GM21526 (cell line): ENCODE measurements around the gene HADH.
"Not testable (repeated sequence)": the region's sequence is repeated elsewhere in the genome, so short reads cannot be mapped to it uniquely, and the experiment has no call there.

Experiments used
- ATAC-seq: cut with Tn5 transposase; IDR thresholded peaks from one replicate; pipeline ENCODE4 v1.9.1; 2021; ENCODE audit warnings: moderate library complexity; ENCODE audit not compliant: unreplicated experiment, low FRiP score

HADH gene

DNA sequence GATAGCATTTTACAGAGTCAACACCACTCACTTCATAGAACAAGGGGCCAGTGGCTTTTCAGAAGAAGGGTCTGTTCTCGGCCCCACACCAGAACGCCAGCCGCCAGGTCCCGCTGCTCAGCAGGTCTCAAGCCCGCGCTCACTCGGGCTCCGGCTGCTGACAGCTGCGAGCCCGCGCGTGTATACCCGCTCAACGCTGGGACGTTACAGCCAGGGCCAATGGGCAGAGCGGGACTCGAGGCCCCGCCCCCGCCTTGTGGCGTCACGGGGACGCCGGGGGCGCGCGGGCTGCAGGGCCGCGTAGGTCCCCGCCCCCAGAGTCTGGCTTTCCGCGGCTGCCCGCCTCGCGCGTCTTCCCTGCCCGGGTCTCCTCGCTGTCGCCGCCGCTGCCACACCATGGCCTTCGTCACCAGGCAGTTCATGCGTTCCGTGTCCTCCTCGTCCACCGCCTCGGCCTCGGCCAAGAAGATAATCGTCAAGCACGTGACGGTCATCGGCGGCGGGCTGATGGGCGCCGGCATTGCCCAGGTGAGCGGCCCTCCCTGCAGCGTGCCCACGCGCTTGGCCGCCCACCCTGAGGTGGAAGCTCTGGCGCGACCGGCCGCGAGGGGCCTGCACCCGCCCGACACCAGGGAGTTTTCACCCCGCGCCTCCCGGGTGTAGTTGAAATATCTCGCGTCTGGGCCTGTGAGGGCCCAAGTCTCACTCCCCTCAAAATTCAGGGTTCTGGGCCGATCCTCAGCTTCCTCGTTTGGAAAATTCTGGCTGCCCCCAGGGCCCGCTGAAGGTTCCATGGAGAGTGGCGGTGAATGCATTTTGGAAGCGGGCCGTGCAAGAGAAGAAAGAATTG lies at the start of gene HADH:
HADH (plus strand) TSS at position 353 of the 850 bp plus-strand sequence; CDS start at position 397, 44 bp downstream.
- ATAC-seq, result peak; percentile 95

DNA sequence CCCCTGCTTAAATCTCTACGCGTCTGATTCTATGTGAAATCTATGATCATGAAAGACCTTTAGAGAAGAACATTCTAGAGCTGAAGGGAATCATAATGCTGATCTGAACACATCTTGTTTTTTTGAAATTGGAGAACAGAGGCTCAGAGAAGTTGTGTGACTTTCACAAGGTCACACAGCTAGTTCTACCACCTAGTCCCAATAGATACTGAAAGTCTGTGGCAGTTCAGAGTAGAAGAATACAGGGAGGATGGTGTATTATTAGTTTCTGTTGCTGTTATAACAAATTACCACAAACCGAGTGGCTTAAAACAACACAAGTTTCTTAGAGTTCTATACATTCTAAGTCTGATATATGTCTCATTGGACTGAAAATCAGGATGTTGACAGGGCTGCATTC lies 43.9 kb upstream of the HADH start:
- no peak for ATAC-seq

DNA sequence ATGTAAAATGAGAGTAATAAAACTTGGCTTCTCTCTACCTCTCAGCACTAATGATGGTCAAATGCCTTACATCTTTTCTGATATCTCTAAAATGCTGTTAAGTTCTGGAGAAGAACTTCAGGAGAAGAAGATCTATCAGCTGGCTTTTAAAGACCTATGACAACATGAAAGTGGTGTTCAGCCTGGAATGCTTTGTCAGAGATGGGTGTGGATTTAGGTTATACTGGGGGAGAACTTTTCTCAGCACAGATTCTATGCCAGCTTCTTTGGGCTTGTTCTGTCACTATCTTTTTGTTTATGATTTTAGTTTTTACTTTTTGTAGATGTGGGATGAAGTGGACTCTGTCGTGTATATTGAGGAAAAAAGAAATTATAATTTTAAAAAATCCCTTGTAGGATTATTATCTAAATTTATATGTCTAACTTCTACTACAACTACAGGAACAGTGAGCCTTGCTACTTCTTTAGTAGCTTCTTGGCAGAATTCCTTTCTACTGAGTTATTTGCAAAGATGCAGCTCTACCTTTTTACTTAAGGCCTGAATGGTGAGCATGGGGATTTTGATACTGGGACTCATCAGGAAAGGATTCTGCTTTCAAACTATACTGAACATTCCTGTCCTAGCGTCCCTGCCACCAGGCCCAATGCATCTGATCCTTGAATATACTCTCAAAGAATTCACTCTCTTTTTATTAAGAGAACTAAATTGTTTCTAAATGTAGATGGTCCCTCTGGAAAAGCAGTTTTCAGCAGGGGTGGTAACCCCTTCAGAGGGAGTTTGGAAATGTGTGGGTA lies 38.7 kb upstream of the HADH start:
- ATAC-seq, result no peak

DNA sequence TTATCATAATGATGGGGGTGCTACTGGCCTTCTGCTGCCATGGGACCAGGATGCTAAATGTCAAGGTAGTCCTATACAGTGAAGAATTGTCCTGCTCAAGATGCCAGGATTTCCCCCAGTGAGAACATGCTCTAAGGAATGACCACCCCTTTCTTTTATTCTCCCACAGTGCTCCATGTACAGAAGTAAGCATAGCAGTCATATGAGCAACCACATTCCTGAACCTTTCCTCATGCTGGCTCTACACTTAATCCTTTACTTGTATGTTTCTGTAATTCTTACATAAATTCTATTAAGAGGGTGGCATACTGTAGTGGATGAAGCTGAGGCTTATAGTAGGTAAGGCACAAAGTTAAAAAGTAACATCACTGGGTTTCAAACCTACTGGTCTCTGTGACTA lies 38.1 kb upstream of the HADH start:
- no peak for ATAC-seq

DNA sequence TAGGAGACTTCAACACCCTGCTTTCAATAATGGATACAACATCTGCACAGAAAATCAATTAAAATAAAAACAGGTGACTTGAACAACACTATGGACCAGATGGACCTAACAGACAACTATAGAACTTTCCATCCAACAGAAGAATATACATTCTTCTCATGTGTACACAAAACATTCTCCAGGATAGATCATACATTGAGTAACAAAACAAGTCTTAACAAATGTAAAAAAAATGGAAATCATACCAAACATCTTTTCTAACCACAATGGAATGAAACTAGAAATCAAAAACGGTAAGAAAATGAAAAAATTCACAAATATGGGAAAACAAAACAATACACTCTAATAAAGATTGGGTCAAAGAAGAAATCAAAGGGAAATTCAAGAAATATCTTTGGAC lies 33.7 kb upstream of the HADH start:
- no peak for ATAC-seq

DNA sequence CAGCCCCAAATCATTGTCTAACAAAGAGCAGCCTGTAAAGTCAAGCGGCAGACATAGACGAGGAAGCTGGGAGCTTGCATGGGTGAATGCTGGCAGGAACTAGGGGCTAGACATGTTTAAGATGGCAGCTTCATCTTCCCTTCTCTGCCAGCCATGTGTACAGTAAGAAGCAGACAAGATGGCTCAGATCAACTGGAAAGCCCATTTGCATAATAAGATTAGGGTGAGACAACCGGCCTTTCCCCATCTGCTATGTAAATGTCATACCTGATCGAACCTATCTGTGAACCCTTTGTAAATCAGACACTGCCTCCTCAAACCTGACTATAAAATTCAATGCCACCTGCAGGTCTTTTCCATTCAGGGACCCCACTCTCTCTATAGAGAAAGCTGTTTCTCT lies 22.8 kb upstream of the HADH start:
- no peak for ATAC-seq

DNA sequence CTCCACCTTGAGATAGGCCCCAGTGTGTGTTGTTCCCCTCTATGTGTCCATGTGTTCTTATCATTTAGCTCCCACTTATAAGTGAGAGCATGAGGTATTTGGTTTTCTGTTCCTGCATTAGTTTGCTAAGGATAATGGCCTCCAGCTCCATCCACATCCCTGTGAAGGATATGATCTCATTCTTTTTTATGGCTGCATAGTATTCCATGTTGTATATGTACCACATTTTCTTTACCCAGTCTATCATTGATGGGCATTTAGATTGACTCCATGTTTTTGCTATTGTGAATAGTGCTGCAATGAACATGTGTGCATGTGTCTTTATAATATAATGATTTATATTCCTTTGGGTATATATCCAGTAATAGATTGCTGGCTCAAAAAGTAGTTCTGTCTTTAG lies 22.2 kb upstream of the HADH start:
- ATAC-seq, result not testable (repeated sequence)

DNA sequence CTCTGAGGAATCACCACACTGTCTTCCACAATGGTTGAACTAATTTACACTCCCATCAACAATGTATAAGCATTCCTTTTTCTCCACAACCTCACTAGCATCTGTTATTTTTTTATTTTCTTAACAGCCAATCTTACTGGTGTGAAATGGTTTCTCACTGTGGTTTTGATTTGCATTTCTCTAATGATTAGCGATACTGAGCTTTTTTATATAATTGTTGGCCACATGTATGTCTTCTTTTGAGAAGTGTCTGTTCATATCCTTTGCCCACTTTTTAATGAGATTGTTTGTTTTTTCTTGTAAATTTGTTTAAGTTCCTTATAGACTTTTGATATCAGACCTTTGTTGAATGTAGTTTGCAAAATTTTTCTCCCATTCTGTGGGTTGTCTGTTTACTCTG lies 21.8 kb upstream of the HADH start:
- not testable (repeated sequence) for ATAC-seq

DNA sequence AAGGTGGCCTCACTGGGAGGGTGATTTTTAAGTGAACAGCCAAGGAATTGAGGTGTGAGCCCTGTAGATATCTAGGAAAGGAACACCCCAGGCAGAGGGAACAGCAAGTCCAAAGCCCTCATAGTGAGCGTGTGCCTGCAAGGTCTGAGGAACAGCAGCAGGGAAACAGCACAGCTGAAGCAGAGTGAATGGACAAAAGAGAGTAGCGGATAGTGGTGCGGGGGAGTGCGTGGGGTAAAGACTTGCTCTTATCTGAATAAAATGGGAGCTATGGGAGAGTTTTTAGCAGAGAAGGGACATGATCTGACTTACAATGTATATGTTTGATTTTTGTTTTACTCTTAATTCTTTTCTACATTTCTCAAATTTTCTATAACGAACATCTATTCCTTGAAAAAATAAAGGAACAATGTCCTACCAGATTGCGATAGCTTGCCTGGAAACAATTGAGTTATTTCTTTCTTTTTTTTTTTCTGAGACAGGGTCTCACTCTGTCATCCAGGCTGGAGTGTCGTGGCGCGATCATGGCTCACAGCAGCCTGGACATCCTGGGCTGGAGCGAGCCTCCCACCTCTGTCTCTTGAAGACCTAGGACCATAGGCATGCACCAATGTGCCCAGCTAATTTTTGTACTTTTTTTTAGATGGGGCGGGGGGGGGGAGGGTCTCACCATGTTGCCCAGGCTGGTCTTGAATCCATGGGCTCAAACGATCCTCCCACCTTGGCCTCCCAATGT lies 19.5 kb upstream of the HADH start:
- ATAC-seq, result no peak

DNA sequence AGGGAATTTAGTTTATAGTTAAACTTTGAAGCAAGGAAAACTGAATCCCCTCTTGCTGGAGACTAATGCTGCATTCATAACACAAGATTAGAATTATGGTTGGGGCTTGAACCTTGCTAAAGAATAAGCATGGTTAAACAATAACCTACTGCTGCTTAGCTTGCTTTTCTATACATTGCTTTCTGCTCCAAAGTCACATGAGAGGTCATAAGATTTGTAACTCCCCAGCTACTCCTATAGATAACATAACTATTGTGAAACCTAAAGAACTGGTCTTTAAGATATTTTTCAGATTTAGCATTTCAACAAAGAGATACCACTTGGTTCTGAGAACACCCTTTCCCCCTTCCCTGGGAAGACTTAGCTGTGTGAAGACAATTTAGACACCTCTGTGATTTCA lies 17.1 kb upstream of the HADH start:
- no peak for ATAC-seq

DNA sequence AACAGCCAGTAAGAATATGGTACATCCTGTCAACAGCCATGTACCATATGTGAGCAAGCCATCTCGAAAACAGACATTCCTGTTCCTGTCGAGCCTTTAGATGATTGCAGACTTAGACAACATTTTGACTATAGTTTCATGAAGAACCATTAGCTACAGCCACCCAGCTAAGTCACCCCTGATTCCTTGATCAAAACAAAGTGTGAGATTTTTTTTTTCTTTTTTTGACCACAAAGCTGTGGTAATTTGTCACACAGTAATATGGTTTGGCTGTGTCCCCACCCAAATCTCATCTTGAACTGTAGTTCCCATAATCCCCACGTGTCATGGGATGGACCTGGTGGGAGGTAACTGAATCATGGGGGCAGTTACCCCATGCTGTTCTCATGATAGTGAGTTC lies 15.2 kb upstream of the HADH start:
- no peak for ATAC-seq

DNA sequence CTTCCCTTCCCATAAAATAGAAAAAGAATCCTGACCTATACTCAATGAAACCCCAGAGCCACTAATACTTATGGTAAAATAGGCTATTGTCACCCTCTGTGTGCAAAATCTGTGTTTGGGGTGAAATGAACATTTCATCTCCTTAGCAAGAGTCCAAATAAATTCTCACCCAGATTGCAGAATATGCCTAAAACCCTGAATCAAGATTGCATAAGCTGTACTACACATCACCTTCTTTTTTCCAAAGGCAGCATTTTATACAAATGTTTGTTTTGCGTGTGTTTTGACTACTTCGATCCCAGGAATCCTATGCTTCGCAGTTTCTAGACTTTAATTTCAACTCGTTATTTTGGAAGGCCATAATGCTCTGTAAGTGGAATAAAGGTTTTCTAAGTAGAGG lies 12.2 kb upstream of the HADH start:
- no peak for ATAC-seq

DNA sequence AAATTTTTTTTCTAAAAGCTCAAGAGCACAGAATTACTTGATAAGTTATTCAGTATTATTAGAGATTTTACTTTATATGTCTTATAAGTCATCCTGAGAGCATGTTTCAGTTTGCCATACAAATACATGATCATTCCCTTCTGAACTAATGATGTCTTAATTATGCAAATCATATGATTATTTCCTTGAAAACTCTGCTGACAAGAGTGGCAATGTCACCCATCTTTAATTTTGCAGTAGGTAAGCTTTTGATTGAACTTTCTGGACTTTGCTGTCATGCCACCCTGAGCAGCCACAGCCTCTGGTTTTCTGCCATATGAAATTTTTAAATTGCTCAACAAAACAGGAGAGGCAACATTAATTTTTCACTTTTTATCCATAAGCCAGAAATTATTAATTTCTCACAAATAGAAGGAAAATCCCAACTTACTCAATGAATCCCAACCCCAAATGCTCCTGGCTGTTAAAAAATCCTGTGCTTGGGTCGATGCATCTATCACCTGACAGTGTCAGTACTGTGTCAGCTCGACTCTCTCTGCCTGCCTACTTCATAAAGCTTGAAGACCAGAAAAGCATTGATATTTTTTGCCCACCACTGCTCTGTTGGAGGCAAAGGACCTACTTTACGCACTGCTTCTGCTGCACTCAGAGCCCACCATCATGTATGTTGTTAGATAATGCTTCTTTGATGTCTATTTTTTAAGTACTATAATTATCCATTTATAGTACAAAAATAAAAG lies 11.6 kb upstream of the HADH start:
- no peak for ATAC-seq

DNA sequence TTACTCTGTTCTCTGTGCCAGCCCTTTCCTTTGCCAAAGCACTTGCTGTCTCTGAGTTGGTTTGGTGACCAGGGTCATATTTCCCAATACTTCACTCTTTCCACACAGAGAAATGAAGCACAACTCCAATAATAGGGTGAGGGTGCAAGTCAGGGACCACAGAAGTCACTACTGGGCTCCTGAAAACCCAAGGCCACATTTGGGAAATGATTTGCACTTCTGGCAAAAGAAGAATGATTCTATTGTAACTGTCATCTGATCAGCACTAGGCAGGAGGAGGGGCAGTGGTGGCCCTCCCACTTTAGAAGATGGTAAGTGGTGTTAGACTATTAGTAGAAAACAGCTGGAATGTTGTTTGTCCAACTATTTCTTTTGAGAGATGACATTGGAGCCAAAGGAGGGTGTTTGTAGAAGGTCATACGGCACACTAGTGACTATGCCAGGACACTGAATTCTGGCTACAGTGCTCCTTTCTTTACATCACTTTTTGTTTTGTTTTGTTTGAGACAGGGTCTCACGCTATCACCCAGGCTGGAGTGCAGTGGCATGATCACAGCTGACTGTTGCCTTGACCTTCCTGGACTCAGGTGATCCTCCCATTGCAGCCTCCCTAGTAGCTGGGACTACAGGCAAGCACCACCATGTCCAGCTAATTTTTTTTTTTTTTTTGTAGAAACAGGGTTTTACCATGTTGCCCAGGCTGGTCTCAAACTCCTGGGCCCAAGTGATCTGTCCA lies 10.8 kb upstream of the HADH start:
- no peak for ATAC-seq

DNA sequence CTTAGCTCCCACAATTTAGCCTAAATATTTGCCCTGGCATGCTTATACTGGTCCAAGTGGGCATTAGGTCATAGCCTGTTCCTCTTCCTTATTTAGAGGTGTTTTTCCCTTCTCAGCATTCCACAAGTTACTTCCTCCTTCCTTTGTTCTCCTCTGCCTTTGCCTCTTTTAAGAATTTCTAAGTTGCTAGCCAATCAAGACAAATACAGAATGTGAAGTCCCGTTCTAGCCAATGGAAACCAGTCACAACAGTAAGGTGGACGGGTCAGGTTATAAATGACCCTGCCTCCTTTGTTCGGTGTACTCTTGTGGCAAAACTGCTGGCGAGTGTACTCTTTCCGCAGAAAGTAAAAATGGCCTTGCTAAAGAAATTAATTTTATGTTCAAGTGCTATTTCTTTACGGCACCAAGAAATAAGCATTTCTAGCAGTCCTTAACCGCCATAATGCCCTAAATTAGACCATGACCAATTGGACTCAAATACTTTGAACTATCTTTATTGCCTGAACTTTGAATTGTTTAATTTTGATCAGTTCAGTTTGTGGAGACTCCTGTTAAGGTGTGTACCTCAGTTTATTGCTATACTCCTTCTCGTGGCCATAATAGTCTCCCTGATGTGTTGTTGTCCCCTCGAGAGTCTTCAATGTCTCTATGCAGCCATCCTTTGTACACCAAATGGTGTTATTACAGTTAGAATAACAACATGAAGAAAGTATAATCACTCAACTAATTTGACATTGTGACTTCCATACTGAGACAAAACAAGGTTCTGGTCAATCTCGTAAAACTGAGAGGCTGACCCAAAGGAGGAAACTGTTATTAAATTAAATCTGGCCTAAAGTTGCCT lies 1.6 kb upstream of the HADH start:
- ATAC-seq, result no peak

DNA sequence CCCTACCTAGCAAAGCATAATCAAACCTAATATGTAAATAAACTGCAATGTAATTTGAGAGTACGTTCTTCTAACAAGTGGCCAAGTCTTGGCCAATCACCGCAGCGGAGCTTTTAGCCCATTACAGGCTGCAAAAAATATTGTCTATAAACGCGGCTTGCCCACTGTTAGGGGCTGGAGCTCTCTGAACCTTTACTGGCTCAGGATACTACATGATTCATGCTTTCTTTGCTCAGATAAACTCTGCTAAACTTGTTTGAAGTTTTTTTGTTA lies 990 bp upstream of the HADH start:
- no peak for ATAC-seq

DNA sequence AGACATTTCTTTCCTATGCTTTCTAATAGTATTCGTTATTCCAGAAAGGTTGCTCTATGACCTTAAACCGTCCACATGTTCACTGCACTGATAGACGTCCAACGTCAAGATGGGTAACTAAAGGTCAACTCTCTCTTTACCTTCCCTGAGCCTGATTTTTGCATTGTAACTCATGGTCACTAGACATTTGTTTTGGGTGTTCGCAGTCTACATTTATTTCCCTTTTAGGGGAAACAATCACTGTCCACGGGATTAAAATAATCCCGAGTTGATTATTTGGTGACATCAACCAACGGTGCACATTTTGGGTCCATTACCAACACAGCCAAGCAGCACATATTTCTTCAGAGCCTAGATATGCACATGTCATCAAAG lies 540 bp upstream of the HADH start:
- no peak for ATAC-seq

DNA sequence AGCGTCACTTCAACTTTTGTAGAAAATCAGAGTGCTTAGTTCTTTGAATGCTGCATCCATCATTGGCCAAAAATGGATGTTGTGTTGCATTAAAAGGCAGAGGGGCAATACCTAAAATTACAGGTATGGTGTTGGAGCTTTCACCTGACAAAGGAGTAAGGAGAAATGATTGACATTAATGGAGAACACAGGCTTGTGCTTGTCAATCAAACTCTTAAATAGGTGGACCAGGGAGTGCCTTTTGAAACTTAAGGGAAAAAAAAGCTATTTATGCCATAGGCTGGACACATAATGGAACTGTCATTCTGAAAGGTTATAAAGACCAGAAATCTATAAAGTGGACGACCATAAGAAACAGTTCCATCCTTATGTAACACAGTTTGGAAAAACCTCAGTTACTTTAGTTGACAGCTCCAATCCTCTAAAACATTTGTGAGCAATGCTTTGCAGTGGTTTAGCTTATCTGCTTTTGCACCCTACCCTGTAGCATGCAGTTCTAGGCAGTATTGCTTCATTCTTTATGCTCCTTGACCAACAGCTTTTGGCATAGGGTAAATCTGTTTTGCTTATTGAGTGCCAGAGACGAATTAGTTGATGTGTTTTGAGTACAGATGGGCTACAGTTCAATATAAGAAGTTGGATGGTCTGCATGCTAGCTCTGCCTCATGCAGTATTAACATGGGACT lies 2.4 kb downstream of the HADH start:
- no peak for ATAC-seq

DNA sequence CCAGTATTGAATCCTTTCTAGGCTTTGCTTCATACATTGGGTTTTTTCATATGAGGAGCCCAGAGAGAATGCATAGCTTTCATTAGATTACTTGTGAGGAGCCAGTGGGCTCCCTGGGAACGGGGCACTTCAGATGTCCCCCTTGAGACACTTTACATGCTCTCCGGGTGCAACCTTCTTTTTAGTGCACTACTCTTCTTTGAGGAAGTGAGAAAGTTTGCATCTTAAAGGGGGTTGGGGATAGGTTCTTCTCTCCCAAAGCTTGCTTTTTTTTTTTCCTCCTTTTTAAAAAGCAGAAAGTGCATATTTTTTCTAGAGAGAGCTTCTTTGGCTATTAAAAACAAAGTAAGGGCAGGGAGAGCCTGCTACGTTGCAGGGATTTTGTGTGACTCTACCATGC lies 4.3 kb downstream of the HADH start:
- peak; percentile 39 for ATAC-seq
